AG04449 (cell line): ENCODE results near the gene EXOSC2.
"Not testable (repeated sequence)": the region's sequence is repeated elsewhere in the genome, so short reads cannot be mapped to it uniquely, and the experiment has no call there.

ENCODE experiments used
- CTCF ChIA-PET: fragments of 350-600 bp; formaldehyde crosslinking; extraction: SDS; loops from one replicate; lab custom pipeline; 2021; ENCODE audit warnings: antibody characterized with exemption; lab: Yijun Ruan, JAX
- POLR2A ChIA-PET: fragments of 400-600, 350-600 bp; formaldehyde crosslinking; extraction: SDS; loops from one replicate; lab custom pipeline; 2020; ENCODE audit warnings: antibody characterized with exemption, inconsistent platforms; lab: Yijun Ruan, JAX
- DNase-seq: peaks from one replicate; pipeline ENCODE4 v3.0.0-alpha.2; 2010; ENCODE audit warnings: low read depth, low spot score
- H3K4me3 ChIP-seq: 2 replicates; pipeline ENCODE4 v1.5.1; 2011; ENCODE audit warnings: low read depth, mild to moderate bottlenecking, control low read depth, low read length
- TF ChIP-seq, protein P1 (sequence below): IDR thresholded peaks from one replicate; pipeline ENCODE4 v1.5.1; 2011; ENCODE audit warnings: mild to moderate bottlenecking, moderate library complexity, low read length, control low read depth, inconsistent platforms; ENCODE audit not compliant: insufficient read depth; ENCODE audit errors: missing control alignments

Gene EXOSC2

GRCh38 chr9:130681769-130682420, 11.7 kb upstream of the EXOSC2 start:
- CTCF ChIA-PET: interaction anchor here (0.8 to 11.6 kb wide), 33 partner anchors 9 to 557 kb away, joined by 3 to 414 read pairs (median 5); partner anchors contain the start of genes EXOSC2 and PRDM12
- peak overlapping the region; percentile 49 for H3K4me3 ChIP-seq
- POLR2A ChIA-PET: interaction anchor here (0.9 to 1.0 kb wide), 2 partner anchors 102 to 222 kb away, joined by 3 to 4 read pairs; partner anchors contain the start of gene FUBP3
- TF ChIP-seq, protein P1, sequence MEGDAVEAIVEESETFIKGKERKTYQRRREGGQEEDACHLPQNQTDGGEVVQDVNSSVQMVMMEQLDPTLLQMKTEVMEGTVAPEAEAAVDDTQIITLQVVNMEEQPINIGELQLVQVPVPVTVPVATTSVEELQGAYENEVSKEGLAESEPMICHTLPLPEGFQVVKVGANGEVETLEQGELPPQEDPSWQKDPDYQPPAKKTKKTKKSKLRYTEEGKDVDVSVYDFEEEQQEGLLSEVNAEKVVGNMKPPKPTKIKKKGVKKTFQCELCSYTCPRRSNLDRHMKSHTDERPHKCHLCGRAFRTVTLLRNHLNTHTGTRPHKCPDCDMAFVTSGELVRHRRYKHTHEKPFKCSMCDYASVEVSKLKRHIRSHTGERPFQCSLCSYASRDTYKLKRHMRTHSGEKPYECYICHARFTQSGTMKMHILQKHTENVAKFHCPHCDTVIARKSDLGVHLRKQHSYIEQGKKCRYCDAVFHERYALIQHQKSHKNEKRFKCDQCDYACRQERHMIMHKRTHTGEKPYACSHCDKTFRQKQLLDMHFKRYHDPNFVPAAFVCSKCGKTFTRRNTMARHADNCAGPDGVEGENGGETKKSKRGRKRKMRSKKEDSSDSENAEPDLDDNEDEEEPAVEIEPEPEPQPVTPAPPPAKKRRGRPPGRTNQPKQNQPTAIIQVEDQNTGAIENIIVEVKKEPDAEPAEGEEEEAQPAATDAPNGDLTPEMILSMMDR: no peak
- DNase-seq: no peak

DNA sequence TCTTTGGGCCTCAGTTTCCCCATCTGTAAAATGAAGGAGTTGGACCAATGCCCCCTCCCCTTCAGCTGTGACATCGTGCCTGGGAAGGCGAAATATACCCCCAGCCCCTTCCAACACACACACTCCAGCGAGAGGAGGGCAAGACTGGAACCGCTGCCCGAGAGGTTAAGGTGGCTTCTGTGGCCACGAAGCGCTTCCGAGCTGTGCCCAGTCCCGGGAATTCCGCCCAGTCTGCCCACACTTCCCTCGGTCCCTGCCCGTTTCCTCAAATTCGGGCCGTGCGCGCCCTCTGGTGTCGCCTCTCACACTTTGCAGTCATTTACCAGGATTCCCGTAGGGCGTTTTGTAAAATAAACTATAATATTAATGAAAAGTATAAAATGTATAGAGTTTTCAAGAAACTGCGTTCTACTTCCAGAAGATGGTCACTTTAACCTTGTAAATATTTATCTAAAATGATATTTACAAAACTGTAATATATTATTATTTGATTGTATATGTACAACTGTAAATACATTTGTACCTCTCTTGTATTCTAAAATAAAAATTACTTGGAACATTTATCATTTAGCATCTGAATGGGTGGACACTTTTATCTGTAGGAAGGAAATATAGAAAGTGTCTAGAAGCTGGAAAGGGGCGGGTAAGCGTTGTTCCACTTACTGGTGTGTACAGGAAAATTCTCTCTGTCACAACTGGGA, 11.0 kb upstream of the EXOSC2 start:
- ChIA-PET CTCF (interaction anchor here (0.6 to 11.6 kb wide), 48 partner anchors 8 to 834 kb away, joined by 3 to 414 read pairs (median 3); partner anchors contain the start of genes EXOSC2 and PRDM12), POLR2A (interaction anchor here (0.9 to 1.0 kb wide), 2 partner anchors 103 to 222 kb away, joined by 3 to 4 read pairs; partner anchors contain the start of gene FUBP3)
- no peak for DNase-seq
- TF ChIP-seq, protein P1: peak; percentile 77
- peak overlapping the region; percentile 39 for H3K4me3 ChIP-seq

DNA sequence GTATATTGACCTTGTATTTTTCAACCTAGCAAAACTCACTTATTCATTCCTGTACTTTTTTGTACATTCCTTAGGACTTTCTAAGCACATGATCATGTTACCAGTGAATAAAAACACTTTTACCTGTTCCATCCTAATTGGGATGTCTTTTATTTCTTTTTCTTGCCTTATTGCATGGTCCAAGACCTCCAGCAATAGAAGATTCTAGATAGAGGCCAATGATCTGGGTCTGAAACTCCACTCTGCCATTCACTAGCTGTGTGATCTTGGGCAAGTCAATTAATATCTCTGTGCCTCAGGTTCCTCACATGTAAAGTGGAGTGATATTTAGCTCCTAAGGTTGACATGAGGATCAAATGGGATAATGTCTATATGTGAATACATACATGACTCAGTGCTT, 8.5 kb upstream of the EXOSC2 start:
- H3K4me3 ChIP-seq: no peak overlapping the region
- no peak for DNase-seq
- POLR2A ChIA-PET: no interaction called here
- TF ChIP-seq, protein P1: no peak
- CTCF ChIA-PET: interaction anchor here (0.8 to 11.6 kb wide), 14 partner anchors 10 to 326 kb away, joined by 3 to 414 read pairs (median 4); no protein-coding TSS in a partner anchor

GRCh38 chr9:130685945-130686344, 7.6 kb upstream of the EXOSC2 start:
- POLR2A ChIA-PET, H3K4me3 ChIP-seq, DNase-seq: not testable (repeated sequence)
- CTCF ChIA-PET: interaction anchor here (0.6 to 11.6 kb wide), 11 partner anchors 11 to 841 kb away, joined by 3 to 414 read pairs (median 4); no protein-coding TSS in a partner anchor

DNA sequence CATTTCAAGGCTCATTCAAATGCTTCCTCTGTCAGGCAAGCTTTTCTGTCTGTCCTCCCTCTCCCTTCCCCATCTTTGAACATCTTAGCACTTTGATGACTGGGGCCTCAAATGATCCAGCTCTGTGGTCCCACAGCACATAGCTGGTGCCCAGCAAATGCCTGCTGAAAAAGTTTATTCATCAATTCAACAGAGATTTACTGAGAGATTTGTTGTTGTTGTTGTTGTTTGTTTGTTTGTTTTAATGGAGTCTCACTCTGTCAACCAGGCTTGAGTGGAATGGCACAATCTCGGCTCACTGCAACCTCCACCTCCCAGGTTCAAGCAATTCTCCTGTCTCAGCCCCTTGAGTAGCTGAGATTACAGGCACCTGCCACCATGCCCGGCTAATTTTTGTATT, 6.0 kb upstream of the EXOSC2 start:
- H3K4me3 ChIP-seq: no peak overlapping the region
- TF ChIP-seq, protein P1: no peak
- POLR2A ChIA-PET: no interaction called here
- DNase-seq: no peak
- CTCF ChIA-PET: interaction anchor here (1.6 to 11.6 kb wide), 3 partner anchors 13 to 220 kb away, joined by 7 to 414 read pairs (median 7); no protein-coding TSS in a partner anchor

DNA sequence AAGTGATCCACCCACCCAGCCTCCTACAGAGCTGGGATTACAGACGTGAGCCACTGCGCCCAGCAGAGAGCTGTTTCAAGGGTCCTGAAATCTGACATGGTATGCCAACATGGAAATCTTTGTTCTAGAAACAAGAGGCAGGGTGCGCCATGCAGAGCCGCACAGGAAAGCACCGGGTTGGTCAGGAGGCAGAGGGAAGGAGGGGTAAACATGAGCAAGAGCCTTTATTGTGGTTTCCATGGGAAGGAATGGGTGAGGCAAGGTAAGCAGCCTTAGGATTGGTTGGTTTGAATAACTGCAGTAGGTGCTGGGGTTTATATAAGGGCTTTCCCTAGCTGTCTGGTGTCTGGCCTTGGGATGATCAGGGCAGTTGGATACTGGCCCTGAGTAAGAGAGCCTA, 5.5 kb upstream of the EXOSC2 start:
- H3K4me3 ChIP-seq: no peak overlapping the region
- DNase-seq: no peak
- TF ChIP-seq, protein P1: no peak
- POLR2A ChIA-PET: no interaction called here
- CTCF ChIA-PET: interaction anchor here (1.6 to 11.6 kb wide), 2 partner anchors 13 to 221 kb away, joined by 7 to 414 read pairs; no protein-coding TSS in a partner anchor
